HG02840 (cell line): Measurements from ENCODE around the gene FUBP1.
"Not testable (repeated sequence)": the region's sequence is repeated elsewhere in the genome, so short reads cannot be mapped to it uniquely, and the experiment has no call there.

Experiments
- ATAC-seq: cut with Tn5 transposase; IDR thresholded peaks from one replicate; pipeline ENCODE4 v1.9.1; 2021; ENCODE audit warnings: mild to moderate bottlenecking, moderate library complexity, moderate number of reproducible peaks; ENCODE audit not compliant: unreplicated experiment, low FRiP score

FUBP1 gene, protein sequence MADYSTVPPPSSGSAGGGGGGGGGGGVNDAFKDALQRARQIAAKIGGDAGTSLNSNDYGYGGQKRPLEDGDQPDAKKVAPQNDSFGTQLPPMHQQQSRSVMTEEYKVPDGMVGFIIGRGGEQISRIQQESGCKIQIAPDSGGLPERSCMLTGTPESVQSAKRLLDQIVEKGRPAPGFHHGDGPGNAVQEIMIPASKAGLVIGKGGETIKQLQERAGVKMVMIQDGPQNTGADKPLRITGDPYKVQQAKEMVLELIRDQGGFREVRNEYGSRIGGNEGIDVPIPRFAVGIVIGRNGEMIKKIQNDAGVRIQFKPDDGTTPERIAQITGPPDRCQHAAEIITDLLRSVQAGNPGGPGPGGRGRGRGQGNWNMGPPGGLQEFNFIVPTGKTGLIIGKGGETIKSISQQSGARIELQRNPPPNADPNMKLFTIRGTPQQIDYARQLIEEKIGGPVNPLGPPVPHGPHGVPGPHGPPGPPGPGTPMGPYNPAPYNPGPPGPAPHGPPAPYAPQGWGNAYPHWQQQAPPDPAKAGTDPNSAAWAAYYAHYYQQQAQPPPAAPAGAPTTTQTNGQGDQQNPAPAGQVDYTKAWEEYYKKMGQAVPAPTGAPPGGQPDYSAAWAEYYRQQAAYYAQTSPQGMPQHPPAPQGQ

DNA sequence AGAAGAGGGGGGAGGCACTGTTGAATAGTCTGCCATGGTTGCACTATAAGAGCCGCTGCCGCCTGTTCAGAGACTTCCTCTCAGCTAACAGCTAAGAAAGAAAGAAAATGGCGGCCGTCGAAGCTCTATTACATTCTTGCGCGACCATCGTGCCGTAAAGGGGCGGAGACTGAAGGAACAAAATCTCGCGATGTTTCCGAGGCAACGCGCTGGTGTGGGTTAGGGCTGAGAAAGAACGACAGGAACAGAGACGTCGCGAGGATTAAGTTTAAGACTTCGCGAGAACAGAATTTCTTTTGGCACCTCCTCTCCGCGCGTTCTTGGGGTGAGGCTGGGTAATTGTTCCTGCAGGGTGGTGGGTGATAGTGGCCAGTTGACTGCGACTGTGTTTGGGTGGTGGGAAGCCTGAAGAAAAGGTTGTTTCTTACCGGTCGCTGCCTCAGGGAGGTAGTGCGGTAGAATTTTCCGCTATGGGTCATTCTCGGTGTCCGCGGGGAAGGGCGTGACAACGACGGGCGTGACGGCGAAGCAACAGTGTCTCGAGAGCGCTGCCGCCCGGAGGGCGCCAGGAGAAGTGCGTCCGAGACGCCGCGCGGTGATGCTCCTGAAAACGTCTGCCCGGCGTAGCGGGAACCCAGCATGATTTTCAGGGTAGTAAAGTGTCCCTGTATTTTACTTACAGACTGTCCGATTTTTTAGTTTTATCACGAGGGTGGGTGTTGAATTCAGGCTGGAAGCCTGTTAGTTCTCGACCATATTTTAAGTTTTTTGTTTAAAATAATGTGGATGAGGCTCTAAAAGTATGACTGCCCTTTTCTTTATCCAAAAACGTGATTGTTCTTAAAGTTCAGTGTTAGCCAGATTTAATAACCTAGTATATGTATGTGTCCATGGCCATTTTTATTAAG is at the start of gene FUBP1:
FUBP1 (minus strand) TSS at position 104 of the 908 bp plus-strand sequence; CDS start at position 36, 68 bp downstream.
- peak; percentile 75 for ATAC-seq

DNA sequence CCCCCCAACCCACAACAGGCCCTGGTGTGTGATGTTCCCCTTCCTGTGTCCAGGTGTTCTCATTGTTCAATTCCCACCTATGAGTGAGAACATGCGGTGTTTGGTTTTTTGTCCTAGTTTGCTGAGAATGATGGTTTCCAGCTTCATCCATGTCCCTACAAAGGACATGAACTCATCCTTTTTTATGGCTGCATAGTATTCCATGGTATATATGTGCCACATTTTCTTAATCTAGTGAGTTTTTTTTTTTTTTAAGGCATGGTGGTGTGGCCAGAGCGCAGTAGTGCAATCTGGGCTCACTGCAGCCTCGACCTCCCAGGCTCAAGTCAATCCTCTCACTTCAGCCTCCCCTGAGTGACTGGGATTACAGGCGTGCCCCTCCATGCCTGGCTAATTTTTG is 42.3 kb upstream of the FUBP1 start:
- ATAC-seq: not testable (repeated sequence)

DNA sequence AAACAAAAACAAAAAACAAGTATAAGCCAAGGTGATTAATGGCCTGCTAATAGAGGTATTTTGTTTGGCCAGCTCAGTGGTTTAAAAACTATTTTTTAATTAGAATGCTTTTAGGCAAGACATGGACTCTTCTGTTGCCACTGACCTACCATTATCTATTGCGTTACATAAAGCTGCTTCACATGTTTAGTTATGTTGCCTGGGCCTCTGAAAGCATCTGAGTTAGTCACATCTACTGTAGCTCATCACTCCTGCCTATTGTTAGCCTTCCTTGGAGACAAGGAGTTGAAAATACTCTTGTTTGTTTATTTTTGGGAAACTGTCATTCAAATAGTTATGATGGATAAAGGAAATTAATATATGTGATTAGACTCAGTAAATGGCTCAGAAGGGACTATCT is 40.2 kb upstream of the FUBP1 start:
- ATAC-seq: no peak

DNA sequence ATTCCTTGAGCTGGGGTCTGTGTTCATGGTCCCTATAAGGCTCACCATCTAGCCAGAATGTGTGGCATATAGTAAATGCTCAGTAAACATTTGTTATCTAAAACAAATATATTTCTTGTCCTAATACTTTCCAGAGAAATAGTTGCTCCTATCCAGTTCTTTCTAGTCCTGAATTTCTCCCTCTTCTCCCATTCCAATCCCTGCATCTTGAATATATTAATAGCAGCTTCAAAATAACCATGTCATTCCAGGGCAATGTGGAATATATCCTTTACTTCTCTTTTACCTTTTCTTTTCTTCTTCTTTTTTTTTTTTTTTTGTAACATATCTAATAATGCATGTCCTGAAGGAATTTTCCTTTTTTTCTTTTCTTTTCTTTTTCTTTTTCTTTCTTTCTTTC is 36.3 kb upstream of the FUBP1 start:
- no peak for ATAC-seq

DNA sequence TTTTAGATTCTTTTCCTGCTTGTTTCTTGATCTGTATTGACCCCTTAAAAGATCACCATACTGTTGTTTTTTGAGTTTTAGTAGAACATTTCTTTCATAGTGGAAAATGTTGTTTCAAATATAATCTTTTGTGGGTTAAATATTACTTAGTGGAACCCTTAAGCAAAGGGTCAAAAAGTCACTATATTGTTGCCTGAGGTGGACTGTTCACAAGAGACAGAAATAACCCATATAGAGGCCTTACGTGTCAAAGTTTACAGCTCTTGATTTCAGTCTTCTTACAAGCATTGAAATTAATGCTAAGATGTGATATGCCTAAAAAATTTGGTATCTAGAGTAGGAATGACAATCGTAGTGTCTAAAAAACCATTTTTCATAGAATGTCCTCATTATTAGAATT is 32.2 kb upstream of the FUBP1 start:
- ATAC-seq: no peak

DNA sequence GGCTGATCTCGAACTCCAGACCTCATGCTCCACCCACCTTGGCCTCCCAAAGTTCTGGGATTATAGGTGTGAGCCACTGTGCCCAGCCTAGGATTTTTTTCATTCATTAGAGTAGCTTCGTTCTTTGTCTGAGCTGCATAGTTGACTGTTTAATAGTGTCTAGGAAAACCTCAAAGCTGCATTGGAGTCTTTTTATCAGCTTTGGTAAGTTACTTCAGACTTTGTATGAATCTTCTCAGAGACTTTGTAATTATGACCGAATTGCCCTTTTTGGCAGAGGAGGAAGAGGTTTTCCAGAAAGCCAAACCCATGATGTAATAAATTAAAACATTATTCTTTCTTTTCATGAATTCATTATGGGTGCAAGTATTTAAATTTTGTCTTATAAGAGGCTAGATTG is 31.0 kb upstream of the FUBP1 start:
- ATAC-seq: no peak

DNA sequence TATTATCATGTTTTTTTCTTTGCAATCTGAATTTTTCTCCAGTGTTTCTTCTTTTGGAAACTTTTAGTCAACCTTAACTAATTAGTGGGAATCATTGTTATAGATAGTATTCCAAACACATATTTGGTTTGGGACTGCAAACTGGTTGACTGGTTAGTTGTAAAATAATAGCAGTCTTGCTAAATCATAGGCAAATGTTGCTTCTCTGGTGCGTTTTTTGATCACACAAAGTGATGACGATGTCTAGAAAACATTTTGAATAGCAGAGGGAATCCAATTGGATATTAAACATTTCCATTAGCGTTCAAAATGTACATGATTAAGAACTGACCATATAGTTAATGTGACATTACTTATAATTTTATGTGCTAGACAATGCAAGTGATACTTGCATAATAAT is 30.4 kb upstream of the FUBP1 start:
- ATAC-seq: no peak

DNA sequence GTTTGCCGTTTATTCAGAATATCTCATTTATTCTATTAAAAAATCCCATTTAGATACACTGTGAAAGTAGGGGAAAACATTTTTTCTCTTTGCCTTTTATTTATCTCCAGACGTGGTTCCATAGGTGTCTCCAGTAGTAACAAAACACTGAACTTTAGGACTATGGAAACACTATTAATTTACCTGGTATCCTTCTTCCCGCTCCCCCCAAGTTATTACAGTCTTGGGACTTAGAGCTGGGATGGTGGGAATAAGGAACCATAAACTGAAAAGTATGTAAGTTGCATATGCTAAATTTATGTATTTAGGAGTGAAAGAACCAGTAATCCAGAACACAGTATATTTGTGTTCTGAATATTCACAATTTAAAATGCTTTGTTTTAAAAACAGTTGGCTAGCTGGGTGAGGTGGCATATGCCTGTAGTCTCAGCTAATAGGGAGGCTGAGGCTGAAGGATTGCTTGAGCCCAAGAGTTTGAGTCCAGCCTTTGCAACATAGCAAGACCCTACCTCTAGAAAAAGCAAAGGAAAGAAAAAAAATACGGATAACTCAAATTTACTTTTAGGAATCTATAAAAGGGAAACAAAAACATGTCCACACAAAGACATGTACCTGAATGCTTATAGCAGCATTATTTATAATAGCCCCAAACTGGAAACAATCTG is 28.9 kb upstream of the FUBP1 start:
- no peak for ATAC-seq

DNA sequence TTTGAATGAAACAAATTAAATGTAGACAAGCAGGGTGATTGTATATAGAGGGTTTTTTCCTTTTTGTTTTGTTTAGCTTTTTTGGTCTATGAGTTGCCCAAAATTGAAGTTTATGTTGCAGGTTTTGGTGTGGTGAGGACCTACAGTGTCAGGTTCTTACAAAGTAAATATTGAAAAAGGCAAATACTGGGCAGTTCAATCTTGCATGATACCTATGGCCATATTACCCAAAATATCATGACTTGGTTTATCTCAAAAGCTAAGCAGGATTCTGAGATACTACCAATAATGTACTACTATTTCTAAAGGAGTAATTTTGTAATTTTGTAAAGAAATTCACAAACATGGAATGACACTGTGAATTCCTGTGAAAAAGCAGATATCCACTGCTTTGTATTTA is 27.6 kb upstream of the FUBP1 start:
- ATAC-seq: no peak

DNA sequence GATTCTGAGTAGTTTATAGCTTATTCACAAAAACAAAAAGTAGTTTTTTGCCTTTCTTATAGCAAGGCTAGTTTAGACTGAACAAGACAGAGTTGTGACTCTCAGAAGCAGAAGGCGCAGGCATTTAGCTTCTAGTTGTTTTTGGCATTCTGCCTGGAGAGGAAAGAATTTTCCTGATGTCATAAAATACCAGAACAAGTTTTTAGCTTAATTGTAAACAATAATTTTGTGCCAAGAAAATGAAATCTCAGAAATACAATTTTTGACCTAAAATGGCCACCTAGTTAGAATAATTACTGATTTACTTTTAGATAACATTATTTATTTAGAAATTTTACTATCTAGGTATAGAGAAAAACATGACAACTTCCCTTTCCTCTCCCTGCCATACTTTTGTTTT is 26.9 kb upstream of the FUBP1 start:
- no peak for ATAC-seq

DNA sequence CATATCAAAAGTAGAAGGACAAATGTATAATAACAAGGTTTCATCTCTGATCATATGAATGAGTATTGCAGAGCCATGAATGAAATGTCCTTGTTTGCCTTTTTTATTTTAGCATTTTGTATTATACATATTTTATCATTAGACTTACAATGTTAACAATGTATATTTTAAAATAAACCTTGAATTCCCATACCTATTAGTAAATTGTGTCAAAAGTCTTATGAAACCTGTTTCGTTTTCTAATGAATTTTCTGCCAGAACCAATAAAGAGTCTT is 26.5 kb upstream of the FUBP1 start:
- no peak for ATAC-seq

DNA sequence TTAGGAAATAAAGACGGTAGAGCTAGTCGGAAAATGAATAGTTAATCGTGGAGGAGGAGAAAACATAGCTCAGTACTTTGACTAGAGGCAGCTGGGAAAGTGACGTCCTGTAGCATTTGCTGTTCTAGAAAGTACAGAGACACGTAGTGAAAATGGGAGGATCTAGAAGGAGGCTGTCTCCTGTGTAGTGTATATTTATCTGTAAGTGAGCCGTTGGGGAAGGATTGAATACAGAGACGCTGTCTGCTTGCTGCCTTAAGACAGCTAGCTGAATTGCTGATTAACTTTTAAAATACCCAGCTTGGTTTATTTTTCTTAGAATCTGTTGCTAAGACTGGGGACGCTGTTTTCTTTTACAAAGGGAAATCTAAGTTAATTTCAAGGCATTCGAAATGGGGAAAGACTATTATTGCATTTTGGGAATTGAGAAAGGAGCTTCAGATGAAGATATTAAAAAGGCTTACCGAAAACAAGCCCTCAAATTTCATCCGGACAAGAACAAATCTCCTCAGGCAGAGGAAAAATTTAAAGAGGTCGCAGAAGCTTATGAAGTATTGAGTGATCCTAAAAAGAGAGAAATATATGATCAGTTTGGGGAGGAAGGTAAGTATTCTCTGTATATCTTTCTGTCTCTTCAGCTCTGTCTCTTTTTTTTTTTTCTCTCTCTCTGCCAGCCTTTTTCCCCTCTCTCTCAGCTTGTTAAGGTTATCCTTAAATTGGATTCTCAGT is 26.0 kb upstream of the FUBP1 start, which contains the start of gene DNAJB4:
DNAJB4 (plus strand) TSS at position 221 of the 729 bp plus-strand sequence; CDS start at position 393, 172 bp downstream.
- peak; percentile 98 for ATAC-seq

DNA sequence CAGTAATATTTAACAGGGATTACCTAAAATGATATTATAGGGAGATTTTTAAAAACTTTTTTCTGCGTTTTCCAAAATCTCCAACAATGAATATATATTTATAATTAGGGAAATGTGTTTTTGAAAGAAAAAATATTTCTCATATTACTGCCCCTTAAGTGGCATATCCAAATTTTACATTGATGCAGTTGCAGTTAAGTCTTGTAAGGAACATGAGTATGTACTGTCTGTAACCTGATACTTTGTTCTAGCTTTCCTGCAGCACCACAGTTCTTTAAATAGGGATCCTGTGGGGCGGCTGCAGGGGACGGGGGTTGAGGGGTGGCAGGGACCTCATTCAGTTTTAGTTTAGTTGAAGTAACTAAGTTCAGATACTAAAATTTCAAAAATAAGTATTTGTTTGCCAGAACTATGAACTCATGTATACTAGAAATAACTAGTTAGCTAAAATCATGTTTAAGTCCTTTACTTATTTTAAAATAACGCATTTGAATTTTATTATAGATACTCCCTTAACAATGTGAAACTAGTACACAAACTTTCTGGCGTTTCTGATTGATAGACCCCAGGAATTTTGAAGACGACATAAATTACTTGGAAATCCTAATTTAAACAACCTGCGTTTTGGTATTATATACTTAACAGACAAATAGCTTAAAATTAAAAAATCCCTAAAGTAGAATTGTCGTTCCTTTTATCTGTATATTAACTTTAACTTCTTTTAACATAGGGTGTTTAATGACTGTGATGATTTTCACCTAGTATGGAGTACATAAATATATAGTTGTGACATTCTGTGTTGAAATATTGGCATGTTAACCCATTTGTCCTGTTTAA is 25.2 kb upstream of the FUBP1 start:
- peak; percentile 37 for ATAC-seq

DNA sequence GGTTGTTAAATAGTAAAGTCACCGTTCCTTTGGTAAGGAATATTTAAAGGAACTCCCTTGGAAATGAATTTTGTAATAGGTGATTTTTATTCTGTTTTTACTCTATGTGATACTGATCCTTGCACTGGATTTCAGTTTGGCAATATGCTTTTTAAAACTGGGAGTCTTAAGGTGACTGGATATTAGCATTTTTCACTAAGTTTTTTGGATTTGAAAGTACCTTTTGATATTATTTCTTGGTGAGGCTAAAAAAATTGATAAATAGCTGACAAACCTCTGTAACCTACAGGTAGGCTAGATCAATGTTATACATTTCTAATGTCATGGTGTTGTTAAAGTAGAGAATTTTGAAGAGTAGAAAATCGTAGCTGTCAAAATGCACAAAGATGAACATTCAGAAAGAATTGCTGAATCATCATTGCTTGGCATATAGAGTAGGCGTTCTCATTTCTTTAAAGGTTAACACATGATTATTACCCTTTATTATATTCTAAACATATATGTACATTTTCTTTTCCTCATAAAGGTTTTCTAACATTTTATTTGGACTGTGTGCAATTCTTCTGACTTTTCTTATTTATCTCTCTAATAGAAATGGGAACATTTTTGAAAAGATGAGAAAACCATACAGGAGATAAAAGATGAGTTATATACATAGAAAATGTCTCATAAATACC is 24.3 kb upstream of the FUBP1 start:
- no peak for ATAC-seq

DNA sequence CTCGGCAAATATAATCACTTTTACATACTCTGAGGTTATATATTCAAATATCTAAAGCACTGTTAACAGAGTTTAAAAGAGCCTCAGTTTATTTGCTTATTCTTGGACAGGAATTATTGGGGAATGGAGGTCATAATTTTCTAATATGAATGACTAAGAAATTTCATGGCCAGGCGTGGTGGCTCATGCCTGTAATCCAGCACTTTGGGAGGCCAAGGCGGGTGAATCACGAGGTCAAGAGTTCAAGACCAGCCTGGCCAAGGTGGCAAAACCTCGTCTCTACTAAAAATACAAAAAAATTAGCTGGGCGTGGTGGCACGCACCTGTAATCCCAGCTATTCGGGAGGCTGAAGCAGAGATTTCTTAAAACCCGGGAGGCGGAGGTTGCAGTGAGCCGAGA is 21.7 kb upstream of the FUBP1 start:
- not testable (repeated sequence) for ATAC-seq

DNA sequence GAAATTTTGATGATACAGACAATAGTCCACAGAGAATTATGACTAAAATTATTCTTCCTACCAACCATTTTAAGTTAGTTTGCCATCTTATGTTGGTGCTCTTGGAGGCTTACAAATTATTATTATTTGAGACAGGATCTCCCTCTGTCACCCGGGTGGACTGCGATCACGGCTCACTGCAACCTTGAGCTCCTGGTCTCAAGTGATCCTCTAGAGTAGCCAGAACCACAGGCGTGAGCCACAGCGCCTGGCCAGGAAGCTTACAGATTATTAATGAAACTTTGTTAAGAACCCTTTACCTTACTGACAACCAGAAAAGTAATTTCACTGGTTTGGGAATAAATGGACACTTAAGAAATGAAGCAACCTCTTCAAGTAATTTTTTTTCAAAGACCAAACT is 17.9 kb upstream of the FUBP1 start:
- no peak for ATAC-seq

DNA sequence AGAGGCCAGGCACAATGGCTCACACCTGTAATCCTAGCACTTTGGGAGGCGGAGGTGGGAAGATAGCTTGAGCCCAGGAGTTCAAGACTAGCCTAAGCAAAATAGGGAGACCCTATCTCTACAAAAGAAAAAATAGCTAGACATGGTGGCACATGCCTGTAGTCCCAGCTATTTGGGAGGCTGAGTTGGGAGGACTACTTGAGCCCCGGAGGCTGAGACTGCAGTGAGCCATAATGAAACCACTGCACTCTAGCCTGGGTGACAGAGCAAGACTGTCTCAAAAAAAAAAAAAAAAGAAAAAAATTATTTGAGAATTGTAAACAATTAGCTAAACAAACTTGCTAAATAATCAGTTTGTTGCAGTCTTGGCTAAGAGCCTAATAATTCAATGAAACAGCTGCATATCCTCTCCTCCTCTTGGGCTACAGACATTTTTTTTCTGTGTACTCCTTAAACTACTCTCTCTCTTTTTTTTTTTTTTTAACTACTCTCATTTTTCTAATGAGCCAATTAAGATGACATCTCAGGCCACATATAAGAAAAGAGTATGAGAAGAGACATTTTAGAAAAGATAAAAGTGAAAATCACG is 15.3 kb upstream of the FUBP1 start:
- no peak for ATAC-seq

DNA sequence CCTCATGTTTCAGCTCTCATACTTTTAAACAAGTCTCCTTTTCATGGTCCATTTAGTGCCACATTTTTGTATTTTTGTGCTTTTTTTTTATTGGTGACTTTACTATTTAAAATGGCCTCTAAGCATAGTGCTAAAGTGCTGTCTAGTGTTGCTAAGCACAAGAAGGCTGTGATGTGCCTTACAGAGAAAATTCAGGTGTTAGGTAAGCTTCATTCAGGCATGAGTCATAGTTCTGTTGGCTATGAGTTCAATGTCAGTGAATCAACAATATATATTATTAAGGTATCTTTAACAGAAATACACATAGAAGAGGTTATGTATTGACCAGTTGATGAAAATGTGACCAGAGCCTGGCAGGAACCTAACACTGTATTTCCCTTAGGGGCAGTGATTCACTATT is 12.8 kb upstream of the FUBP1 start:
- no peak for ATAC-seq
